ENCODE data around the gene RAB11FIP3. TPM values are rescaled to one million over a fixed set of nuclear protein-coding genes. Genes with fewer than 3 reads are reported as not detected.
A peak's percentile ranks its signal among the peaks of the same experiment; 100 is the strongest.

The RAB11FIP3 gene
- total and polyA plus RNA-seq, 2 of the 13 experiments (the other 11 are each of a cell fraction or from before 2014, with no cell fraction given): 34.3 to 57.6 TPM

DNA sequence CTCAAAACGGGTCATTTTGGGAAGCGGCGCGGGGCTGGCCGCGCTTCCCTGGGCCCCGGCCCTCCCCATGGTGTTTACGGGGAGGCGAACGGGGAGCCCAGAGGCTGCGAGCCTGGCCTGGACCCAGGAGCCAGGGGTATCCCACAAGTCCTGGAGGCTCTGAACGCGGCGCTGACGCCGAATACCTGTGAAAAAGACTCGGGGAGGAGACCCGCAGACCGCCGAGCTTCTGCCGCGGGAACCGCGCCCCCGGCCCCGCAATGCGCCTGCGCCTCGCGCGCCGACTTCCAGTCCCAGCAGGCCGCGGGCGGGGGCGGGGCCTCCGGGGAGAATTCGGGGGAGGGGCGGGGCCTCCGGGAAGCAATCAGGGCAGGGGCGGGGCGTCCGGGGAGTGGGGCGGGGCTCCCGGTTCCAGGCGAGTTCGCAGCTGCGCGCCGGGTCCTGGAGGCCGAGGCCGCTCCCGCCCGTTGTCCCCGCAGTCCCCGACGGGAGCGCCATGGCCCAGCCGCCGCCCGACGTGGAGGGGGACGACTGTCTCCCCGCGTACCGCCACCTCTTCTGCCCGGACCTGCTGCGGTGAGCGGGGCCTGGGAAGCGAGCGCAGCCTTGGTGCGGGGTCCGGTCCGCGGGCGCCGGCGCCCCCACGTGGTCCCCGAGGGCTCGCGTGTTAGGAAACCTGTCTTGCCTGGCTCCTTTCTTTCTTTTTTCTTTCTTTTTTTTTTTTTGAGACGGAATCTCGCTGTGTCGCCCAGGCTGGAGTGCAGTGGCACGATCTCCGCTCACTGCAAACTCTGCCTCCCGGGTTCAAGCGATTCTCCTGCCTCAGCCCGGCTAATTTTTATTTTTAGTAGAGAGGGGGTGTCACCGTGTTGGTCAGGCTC lies 23.7 kb upstream of the RAB11FIP3 start, which contains the start of gene DECR2 (continued):
- TF ChIP-seq, protein P1, sequence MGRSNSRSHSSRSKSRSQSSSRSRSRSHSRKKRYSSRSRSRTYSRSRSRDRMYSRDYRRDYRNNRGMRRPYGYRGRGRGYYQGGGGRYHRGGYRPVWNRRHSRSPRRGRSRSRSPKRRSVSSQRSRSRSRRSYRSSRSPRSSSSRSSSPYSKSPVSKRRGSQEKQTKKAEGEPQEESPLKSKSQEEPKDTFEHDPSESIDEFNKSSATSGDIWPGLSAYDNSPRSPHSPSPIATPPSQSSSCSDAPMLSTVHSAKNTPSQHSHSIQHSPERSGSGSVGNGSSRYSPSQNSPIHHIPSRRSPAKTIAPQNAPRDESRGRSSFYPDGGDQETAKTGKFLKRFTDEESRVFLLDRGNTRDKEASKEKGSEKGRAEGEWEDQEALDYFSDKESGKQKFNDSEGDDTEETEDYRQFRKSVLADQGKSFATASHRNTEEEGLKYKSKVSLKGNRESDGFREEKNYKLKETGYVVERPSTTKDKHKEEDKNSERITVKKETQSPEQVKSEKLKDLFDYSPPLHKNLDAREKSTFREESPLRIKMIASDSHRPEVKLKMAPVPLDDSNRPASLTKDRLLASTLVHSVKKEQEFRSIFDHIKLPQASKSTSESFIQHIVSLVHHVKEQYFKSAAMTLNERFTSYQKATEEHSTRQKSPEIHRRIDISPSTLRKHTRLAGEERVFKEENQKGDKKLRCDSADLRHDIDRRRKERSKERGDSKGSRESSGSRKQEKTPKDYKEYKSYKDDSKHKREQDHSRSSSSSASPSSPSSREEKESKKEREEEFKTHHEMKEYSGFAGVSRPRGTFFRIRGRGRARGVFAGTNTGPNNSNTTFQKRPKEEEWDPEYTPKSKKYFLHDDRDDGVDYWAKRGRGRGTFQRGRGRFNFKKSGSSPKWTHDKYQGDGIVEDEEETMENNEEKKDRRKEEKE (IDR thresholded peaks at IDR 0.05): no peak
- TF ChIP-seq MAFF (IDR thresholded peaks at IDR 0.05; ENCODE audit: low read depth, low read length) (no peak), TCF7 (IDR thresholded peaks at IDR 0.05; ENCODE audit: low read depth) (no peak), ZNF841 (CRISPR knock-in tag; IDR thresholded peaks at IDR 0.05; ENCODE audit: borderline replicate concordance) (no peak), NCOA1 (CRISPR knock-in tag; IDR thresholded peaks at IDR 0.05) (no peak), ZMYM2 (CRISPR knock-in tag; IDR thresholded peaks at IDR 0.05) (0 out of 2 replicates have a peak, but pooled peaks have one; percentile 15), ZNF670 (CRISPR knock-in tag; IDR thresholded peaks at IDR 0.05; ENCODE audit: borderline replicate concordance) (0 out of 2 replicates have a peak, but pooled peaks have one; percentile 73), ZNF143 (CRISPR knock-in tag; IDR thresholded peaks at IDR 0.05) (peak; percentile 71), ASH2L (IDR thresholded peaks at IDR 0.05; ENCODE audit: insufficient read length, low read depth, low read length) (peak; percentile 40), ZNF891 (CRISPR knock-in tag; IDR thresholded peaks at IDR 0.05) (0 out of 2 replicates have a peak, but pooled peaks have one; percentile 39), ZNF75D (CRISPR knock-in tag; IDR thresholded peaks at IDR 0.05; ENCODE audit: borderline replicate concordance) (no peak), ZNF772 (CRISPR knock-in tag; IDR thresholded peaks at IDR 0.05) (peak; percentile 81), ZSCAN20 (CRISPR knock-in tag; IDR thresholded peaks at IDR 0.05; ENCODE audit: borderline replicate concordance) (peak; percentile 14; the same call in 1 of the 2 replicates), KDM3A (CRISPR knock-in tag; IDR thresholded peaks at IDR 0.05; ENCODE audit: low read depth) (no peak)
- TF ChIP-seq, protein P2, sequence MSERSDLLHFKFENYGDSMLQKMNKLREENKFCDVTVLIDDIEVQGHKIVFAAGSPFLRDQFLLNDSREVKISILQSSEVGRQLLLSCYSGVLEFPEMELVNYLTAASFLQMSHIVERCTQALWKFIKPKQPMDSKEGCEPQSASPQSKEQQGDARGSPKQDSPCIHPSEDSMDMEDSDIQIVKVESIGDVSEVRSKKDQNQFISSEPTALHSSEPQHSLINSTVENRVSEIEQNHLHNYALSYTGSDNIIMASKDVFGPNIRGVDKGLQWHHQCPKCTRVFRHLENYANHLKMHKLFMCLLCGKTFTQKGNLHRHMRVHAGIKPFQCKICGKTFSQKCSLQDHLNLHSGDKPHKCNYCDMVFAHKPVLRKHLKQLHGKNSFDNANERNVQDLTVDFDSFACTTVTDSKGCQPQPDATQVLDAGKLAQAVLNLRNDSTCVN (CRISPR knock-in tag; IDR thresholded peaks at IDR 0.05; ENCODE audit: borderline replicate concordance): peak; percentile 38; the same call in 1 of the 2 replicates
- TF ChIP-seq, protein P3, sequence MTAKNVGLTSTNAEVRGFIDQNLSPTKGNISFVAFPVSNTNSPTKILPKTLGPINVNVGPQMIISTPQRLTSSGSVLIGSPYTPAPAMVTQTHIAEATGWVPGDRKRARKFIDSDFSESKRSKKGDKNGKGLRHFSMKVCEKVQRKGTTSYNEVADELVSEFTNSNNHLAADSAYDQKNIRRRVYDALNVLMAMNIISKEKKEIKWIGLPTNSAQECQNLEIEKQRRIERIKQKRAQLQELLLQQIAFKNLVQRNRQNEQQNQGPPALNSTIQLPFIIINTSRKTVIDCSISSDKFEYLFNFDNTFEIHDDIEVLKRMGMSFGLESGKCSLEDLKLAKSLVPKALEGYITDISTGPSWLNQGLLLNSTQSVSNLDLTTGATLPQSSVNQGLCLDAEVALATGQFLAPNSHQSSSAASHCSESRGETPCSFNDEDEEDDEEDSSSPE (CRISPR knock-in tag; IDR thresholded peaks at IDR 0.05): peak; percentile 20; the same call in 1 of the 2 replicates
- TF ChIP-seq, protein P4, sequence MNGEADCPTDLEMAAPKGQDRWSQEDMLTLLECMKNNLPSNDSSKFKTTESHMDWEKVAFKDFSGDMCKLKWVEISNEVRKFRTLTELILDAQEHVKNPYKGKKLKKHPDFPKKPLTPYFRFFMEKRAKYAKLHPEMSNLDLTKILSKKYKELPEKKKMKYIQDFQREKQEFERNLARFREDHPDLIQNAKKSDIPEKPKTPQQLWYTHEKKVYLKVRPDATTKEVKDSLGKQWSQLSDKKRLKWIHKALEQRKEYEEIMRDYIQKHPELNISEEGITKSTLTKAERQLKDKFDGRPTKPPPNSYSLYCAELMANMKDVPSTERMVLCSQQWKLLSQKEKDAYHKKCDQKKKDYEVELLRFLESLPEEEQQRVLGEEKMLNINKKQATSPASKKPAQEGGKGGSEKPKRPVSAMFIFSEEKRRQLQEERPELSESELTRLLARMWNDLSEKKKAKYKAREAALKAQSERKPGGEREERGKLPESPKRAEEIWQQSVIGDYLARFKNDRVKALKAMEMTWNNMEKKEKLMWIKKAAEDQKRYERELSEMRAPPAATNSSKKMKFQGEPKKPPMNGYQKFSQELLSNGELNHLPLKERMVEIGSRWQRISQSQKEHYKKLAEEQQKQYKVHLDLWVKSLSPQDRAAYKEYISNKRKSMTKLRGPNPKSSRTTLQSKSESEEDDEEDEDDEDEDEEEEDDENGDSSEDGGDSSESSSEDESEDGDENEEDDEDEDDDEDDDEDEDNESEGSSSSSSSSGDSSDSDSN (CRISPR knock-in tag; IDR thresholded peaks at IDR 0.05): peak; percentile 86
- TF ChIP-seq, protein P5, sequence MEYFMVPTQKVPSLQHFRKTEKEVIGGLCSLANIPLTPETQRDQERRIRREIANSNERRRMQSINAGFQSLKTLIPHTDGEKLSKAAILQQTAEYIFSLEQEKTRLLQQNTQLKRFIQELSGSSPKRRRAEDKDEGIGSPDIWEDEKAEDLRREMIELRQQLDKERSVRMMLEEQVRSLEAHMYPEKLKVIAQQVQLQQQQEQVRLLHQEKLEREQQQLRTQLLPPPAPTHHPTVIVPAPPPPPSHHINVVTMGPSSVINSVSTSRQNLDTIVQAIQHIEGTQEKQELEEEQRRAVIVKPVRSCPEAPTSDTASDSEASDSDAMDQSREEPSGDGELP (IDR thresholded peaks at IDR 0.05; ENCODE audit: borderline replicate concordance, low read depth): no peak; the same call in 1 of the 2 replicates
- TF ChIP-seq, protein P6, sequence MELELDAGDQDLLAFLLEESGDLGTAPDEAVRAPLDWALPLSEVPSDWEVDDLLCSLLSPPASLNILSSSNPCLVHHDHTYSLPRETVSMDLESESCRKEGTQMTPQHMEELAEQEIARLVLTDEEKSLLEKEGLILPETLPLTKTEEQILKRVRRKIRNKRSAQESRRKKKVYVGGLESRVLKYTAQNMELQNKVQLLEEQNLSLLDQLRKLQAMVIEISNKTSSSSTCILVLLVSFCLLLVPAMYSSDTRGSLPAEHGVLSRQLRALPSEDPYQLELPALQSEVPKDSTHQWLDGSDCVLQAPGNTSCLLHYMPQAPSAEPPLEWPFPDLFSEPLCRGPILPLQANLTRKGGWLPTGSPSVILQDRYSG (CRISPR knock-in tag; IDR thresholded peaks at IDR 0.05): 0 out of 2 replicates have a peak, but pooled peaks have one; percentile 73
